Measurements from ENCODE around the gene JAZF1. TPM values are rescaled to one million over a fixed set of nuclear protein-coding genes. Genes with fewer than 3 reads are reported as not detected.
A peak's percentile ranks its signal among the peaks of the same experiment; 100 is the strongest.

Gene JAZF1
- total RNA-seq, 1 donor from 2014 or later = 23.2 TPM

DNA sequence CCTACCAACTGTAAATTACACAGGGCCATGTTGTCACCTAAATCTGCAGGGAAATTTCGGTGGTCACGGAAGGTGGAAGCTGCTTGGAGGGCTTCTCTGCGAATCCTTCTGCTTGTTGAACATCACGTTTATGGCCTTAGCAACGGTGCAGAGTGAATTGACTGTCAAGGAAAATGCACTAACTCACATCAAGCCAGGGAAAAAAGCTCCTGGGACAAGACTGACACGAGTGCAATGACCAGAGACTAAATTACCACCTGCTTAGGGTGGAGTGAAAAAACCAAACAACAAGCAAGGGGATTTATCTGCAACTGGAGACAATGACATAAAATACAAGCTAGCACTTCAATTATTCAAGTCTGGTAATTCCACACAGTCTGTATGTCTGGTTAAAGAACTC is 211.2 kb downstream of the JAZF1 start:
- intact Hi-C loops (cut with micrococcal nuclease) = no loop called here
- ATAC-seq (no peak), DNase-seq (no peak)

DNA sequence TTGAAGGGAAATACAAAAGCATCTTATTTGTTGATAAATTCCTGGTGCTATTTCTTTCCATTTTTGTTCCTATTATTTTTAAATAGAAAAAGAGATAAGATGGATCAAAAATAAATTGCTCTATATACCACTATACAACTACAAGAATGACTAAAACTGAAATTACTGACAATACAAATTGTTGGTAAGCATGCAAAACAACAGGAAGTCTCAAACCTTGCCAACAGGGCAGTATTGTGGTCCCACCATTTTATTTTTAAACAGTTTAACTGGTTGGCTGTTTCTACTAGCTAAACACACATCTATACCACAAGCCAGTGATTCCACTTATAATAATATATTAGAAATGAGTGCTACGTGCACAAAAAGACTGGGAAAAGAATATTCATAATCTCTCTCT is 213.0 kb downstream of the JAZF1 start:
- DNase-seq (no peak), ATAC-seq (no peak)
- intact Hi-C loops (cut with micrococcal nuclease) = no loop called here

GRCh38 chr7:27966219-27966780 is 214.3 kb downstream of the JAZF1 start:
- ATAC-seq (no peak), DNase-seq (no peak)
- intact Hi-C loops (cut with micrococcal nuclease) = no loop called here

- intact Hi-C loops (cut with micrococcal nuclease) = no loop called here
- ATAC-seq (no peak), DNase-seq (no peak)
These were observed 214.9 kb downstream of the JAZF1 start for GRCh38 chr7:27965650-27966049.

DNA sequence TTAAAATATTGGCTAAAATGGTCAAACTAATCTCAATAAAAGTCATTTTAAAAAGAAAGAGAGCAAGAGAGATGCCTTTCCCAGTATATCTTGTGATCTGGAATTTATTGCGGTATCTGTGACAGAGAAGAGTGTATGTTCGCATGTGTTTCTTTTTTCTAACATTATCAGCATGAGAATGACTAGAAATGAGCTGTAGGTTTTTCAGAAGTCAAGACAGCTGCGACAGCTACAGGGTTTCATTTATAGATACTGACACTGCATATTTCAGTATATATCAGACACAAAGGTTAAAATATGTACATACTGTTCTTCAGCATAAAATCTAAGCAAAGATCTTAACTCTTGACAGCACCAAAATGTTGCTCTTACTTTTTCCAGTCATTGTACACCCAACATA is 215.8 kb downstream of the JAZF1 start:
- intact Hi-C loops (cut with micrococcal nuclease) = no loop called here
- ATAC-seq (no peak), DNase-seq (no peak)

DNA sequence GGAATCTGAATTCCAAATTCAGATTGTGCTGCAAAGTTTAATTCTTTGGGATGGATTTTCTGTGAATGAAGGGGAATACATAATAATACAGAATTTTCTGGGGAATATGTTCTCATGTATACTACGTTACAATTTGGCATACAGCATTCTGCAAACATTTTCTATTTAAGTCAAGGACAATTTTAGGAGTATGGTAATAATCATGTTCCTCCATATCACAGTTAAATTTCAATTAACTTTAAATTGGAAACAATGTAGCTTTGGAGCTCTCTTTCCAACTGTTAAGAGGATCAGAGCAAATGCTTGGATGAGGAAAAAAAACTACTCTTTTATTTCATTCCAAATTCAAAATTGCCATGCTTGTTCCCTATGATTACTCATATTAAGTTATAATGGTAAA is 217.5 kb downstream of the JAZF1 start:
- intact Hi-C loops (cut with micrococcal nuclease) = no loop called here
- ATAC-seq (no peak), DNase-seq (no peak)

- ATAC-seq (no peak), DNase-seq (no peak)
- intact Hi-C loops (cut with micrococcal nuclease) = no loop called here
These were observed 218.3 kb downstream of the JAZF1 start for GRCh38 chr7:27962273-27962672.

GRCh38 chr7:27961255-27961654 is 219.3 kb downstream of the JAZF1 start:
- no peak for DNase-seq
- intact Hi-C loops (cut with micrococcal nuclease) = no loop called here
- no peak for ATAC-seq

- no peak for DNase-seq
- ATAC-seq = no peak
- intact Hi-C loops (cut with micrococcal nuclease) = no loop called here
These were observed 220.2 kb downstream of the JAZF1 start for GRCh38 chr7:27960415-27960814.

DNA sequence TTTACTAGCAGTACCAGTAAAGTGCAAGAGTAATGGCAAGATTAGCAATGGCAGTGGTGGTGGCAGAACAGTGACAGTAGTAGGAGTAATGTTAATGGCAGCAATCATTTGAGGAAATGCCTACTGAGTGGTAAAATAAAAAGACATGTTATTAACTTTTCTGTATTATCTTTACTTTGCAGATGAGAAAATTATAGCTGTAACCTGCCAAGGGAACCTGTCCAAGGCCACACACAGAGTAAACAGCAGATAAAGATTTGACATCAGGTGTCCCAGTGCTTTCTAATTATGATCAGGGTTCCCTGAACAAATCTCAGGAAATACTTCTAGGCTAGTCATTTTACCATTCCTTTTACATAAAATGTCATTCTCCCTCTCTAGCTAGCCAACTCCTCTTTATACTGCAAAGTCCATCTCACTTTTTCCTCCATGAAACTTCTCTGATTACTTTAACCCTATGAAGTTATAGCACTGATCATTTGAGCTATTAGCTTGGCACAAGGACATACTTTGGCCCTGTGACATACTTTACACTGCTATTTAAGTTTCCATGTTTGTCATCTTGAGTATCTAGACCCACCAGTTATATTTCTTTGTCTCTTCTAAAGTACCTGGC is 221.6 kb downstream of the JAZF1 start:
- no peak for ATAC-seq
- DNase-seq = no peak
- intact Hi-C loops (cut with micrococcal nuclease) = no loop called here

- intact Hi-C loops (cut with micrococcal nuclease) = no loop called here
- ATAC-seq (no peak), DNase-seq (no peak)
These were observed 225.0 kb downstream of the JAZF1 start for GRCh38 chr7:27955596-27955995.

DNA sequence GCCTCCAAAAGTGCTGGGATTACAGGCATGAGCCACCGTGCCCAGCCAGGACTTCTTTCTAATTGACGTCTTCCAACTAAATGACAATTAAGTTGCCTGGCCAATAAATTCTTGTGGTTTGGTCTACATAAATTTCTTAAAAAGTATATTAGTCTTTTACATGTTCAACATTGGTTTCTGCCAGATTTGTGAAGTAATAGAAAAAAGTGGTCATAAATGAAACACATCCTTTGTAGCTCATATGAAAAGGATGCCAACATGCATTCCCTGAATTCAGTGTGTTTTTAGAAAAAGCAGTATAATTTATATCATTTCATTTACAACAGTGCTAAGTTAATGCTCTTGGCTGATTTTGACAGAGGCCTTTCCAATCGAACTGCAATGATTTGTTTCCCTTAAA is 225.6 kb downstream of the JAZF1 start:
- ATAC-seq (no peak), DNase-seq (no peak)
- intact Hi-C loops (cut with micrococcal nuclease) = no loop called here

GRCh38 chr7:27953777-27954176 is 226.8 kb downstream of the JAZF1 start:
- ATAC-seq (no peak), DNase-seq (no peak)
- intact Hi-C loops (cut with micrococcal nuclease) = no loop called here

DNA sequence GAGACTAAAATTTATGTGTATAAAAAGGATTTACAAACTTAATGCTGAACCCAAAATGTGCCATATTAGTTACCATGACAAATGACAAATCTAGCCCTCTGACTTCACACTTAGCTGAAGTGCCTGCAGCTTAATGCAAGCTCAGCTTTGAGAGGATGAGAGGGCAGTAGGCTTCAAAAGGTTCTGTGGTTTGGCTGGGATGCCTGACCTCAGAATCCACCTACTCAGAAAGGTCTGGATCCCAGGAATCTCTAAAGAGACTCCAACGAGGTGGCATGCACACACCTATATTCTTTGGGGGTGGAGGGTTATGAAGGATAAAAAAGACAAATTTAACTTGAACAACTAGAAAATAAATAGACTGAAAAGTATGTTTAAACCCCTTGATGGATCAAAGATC is 227.2 kb downstream of the JAZF1 start:
- intact Hi-C loops (cut with micrococcal nuclease) = no loop called here
- ATAC-seq (no peak), DNase-seq (no peak)

DNA sequence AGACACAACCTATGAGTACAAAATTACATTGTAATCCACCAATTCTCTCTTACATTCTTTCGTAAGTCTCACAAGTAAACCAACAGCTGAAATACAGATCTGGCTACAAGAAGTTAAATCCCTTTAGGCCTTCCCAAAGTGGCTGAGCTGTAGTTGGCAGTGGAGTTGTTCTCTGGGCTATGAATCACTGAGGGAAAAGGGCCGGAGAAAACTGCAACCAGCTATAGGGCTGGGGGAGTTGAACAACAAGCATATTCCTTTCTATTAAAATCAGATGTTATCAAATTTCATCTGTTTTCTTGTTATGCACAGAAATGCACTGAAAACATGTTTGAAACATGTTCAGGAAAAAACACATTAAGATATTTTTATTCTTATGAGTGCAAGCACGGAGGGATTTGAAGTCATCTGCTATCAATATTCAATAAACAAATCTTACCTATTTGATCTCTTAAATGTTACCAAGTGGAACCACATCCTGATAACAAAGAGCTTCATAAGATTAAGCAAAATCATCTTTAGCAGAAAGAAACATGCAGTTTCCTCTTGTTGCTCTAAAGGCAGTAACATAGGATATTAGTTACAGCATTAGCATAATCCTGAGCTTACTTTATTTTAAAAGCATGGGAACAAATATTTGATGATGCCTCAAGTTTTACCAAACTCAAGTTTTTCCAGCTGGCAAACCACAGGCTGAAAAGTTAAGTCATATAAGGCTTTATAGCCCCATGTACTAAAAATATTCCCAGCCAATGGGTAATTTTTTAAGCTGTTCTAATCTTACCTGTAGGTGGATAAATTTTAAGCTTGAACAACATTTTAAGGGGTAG is 227.9 kb downstream of the JAZF1 start:
- no peak for DNase-seq
- ATAC-seq = peak; percentile 32
- intact Hi-C loops (cut with micrococcal nuclease) = no loop called here

DNA sequence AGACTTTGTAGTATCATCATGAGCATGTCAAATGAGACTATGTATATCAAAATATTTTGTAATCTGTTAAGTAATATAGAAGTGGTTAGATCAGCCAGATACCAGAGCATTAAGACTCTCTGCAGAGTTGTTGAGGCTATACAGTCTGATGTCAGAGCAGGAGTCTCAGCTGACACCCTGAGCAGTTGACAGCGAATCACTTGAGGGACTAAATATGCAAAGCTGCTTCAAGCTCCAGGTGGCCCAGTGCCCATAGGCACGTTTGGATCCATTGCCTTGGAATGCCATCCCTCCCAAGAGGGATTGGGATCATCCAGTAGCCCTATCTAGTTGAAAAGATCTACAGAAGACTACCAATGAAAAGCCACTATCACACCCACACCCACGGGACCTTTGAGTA is 230.5 kb downstream of the JAZF1 start:
- DNase-seq (peak; percentile 84), ATAC-seq (peak; percentile 91)
- intact Hi-C loops (cut with micrococcal nuclease) = no loop called here

GRCh38 chr7:27948861-27949260 is 231.7 kb downstream of the JAZF1 start:
- intact Hi-C loops (cut with micrococcal nuclease) = no loop called here
- ATAC-seq (no peak), DNase-seq (no peak)

GRCh38 chr7:27947586-27948278 is 232.9 kb downstream of the JAZF1 start:
- DNase-seq (no peak), ATAC-seq (no peak)
- intact Hi-C loops (cut with micrococcal nuclease) = no loop called here

GRCh38 chr7:27946351-27946750 is 234.2 kb downstream of the JAZF1 start:
- intact Hi-C loops (cut with micrococcal nuclease) = no loop called here

More at GRCh38 chr7:27946351-27946750, 234.2 kb downstream of the JAZF1 start:
- DNase-seq (no peak), ATAC-seq (peak; percentile 45)
